ENCODE results near the gene SKAP1.

SKAP1 gene

GRCh38 chr17:48148029-48148770, 281.8 kb downstream of the SKAP1 start:
- no peak overlapping the region for H3K4me3 ChIP-seq (ENCODE audit: low read length)
- DNase-seq (ENCODE audit: low read depth, low spot score), result no peak

- no peak overlapping the region for H3K4me3 ChIP-seq (ENCODE audit: low read length)
- no peak for DNase-seq (ENCODE audit: low read depth, low spot score)
Observed at GRCh38 chr17:48144976-48145798, 284.8 kb downstream of the SKAP1 start.

GRCh38 chr17:48144231-48144630, 285.8 kb downstream of the SKAP1 start:
- DNase-seq (ENCODE audit: low read depth, low spot score), result no peak
- H3K4me3 ChIP-seq (ENCODE audit: low read length), result no peak overlapping the region

- no peak for DNase-seq (ENCODE audit: low read depth, low spot score)
- H3K4me3 ChIP-seq (ENCODE audit: low read length), result no peak overlapping the region
Observed at GRCh38 chr17:48143629-48144028, 286.4 kb downstream of the SKAP1 start.

GRCh38 chr17:48139944-48140343, 290.1 kb downstream of the SKAP1 start:
- DNase-seq (ENCODE audit: low read depth, low spot score), result no peak
- no peak overlapping the region for H3K4me3 ChIP-seq (ENCODE audit: low read length)

GRCh38 chr17:48137656-48138055, 292.4 kb downstream of the SKAP1 start:
- no peak overlapping the region for H3K4me3 ChIP-seq (ENCODE audit: low read length)
- no peak for DNase-seq (ENCODE audit: low read depth, low spot score)

GRCh38 chr17:48134912-48135480, 295.0 kb downstream of the SKAP1 start:
- no peak overlapping the region for H3K4me3 ChIP-seq (ENCODE audit: low read length)
- no peak for DNase-seq (ENCODE audit: low read depth, low spot score)

GRCh38 chr17:48132385-48132784, 297.6 kb downstream of the SKAP1 start:
- DNase-seq (ENCODE audit: low read depth, low spot score), result no peak
- no peak overlapping the region for H3K4me3 ChIP-seq (ENCODE audit: low read length)

GRCh38 chr17:48131216-48131824, 298.7 kb downstream of the SKAP1 start:
- no peak overlapping the region for H3K4me3 ChIP-seq (ENCODE audit: low read length)
- DNase-seq (ENCODE audit: low read depth, low spot score), result peak; percentile 62

- H3K4me3 ChIP-seq (ENCODE audit: low read length), result no peak overlapping the region
Observed at GRCh38 chr17:48129981-48130380, 300.0 kb downstream of the SKAP1 start.

GRCh38 chr17:48128400-48128799, 301.6 kb downstream of the SKAP1 start:
- no peak for DNase-seq (ENCODE audit: low read depth, low spot score)
- no peak overlapping the region for H3K4me3 ChIP-seq (ENCODE audit: low read length)

More at GRCh38 chr17:48129981-48130380, 300.0 kb downstream of the SKAP1 start:
- no peak for DNase-seq (ENCODE audit: low read depth, low spot score)

GRCh38 chr17:48127371-48128051, 302.5 kb downstream of the SKAP1 start:
- H3K4me3 ChIP-seq (ENCODE audit: low read length), result no peak overlapping the region
- no peak for DNase-seq (ENCODE audit: low read depth, low spot score)

GRCh38 chr17:48126532-48126850, 303.5 kb downstream of the SKAP1 start:
- H3K4me3 ChIP-seq (ENCODE audit: low read length), result no peak overlapping the region
- DNase-seq (ENCODE audit: low read depth, low spot score), result no peak

GRCh38 chr17:48125829-48126531, 304.0 kb downstream of the SKAP1 start:
- no peak overlapping the region for H3K4me3 ChIP-seq (ENCODE audit: low read length)
- no peak for DNase-seq (ENCODE audit: low read depth, low spot score)

GRCh38 chr17:48123776-48124388, 306.1 kb downstream of the SKAP1 start:
- H3K4me3 ChIP-seq (ENCODE audit: low read length), result no peak overlapping the region
- DNase-seq (ENCODE audit: low read depth, low spot score), result no peak

GRCh38 chr17:48123111-48123510, 306.9 kb downstream of the SKAP1 start:
- DNase-seq (ENCODE audit: low read depth, low spot score), result no peak
- H3K4me3 ChIP-seq (ENCODE audit: low read length), result no peak overlapping the region

- DNase-seq (ENCODE audit: low read depth, low spot score), result no peak
- no peak overlapping the region for H3K4me3 ChIP-seq (ENCODE audit: low read length)
Observed at GRCh38 chr17:48122665-48123045, 307.4 kb downstream of the SKAP1 start.

GRCh38 chr17:48121923-48122664, 307.9 kb downstream of the SKAP1 start:
- H3K4me3 ChIP-seq (ENCODE audit: low read length), result no peak overlapping the region
- no peak for DNase-seq (ENCODE audit: low read depth, low spot score)
